Ovary (tissue), 3 donors: ENCODE results near the gene FGF19.

Experiments
- POLR2A ChIP-seq: fragments of 450-650 bp; IDR thresholded peaks from one replicate; pipeline ENCODE4 v1.6.1; 2017; ENCODE audit warnings: antibody characterized with exemption, mild to moderate bottlenecking, moderate library complexity
- TF ChIP-seq, protein P1 (sequence below), 3 donors: fragments of 450-650 bp in 2 of 3; fragments of 200-600 bp in 1 of 3; IDR thresholded peaks; one replicate each; pipeline versions ENCODE4 v1.5.1 to v1.8.0; 2016 to 2022; ENCODE audit warnings: antibody characterized with exemption in 3 of 3, mild to moderate bottlenecking in 1 of 3
- donor health status: DM: no; HTN: no; CAD: no.

DNA sequence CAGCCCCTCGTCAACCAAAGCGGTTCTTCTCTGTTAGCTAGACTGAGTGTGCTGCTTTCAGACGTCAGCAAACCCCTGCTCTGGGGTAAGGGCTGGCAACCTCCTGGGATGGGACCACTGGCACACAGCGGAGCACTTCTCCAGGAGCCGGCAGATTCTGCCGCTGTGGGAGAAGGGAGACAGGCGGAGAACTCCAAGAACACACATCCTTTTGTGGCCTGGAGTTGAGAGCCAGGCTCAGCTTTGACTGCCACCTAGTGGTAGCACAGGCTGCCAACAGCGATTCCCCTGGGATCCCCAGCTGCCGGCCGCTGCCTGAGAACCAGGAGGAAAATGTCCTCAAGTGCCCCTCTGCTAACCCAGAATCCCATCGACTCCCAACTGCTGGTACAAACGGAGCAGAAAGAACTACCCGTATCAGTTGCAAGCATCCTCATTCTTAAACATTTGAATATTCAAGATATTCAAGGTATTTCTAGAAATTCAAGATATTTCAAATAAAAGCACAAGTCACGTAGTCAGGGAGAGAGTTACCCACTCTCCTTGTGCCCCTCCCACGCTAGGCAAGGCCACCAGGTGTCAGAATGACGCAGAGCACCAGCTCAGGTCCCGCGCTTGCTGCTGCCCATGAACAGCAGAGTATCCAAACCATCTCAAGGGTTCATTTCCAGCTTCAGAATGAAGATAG lies 33.5 kb downstream of the FGF19 start:
- TF ChIP-seq, protein P1, sequence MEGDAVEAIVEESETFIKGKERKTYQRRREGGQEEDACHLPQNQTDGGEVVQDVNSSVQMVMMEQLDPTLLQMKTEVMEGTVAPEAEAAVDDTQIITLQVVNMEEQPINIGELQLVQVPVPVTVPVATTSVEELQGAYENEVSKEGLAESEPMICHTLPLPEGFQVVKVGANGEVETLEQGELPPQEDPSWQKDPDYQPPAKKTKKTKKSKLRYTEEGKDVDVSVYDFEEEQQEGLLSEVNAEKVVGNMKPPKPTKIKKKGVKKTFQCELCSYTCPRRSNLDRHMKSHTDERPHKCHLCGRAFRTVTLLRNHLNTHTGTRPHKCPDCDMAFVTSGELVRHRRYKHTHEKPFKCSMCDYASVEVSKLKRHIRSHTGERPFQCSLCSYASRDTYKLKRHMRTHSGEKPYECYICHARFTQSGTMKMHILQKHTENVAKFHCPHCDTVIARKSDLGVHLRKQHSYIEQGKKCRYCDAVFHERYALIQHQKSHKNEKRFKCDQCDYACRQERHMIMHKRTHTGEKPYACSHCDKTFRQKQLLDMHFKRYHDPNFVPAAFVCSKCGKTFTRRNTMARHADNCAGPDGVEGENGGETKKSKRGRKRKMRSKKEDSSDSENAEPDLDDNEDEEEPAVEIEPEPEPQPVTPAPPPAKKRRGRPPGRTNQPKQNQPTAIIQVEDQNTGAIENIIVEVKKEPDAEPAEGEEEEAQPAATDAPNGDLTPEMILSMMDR (IDR thresholded peaks at IDR 0.05), result peak; percentile 70 to 80 (median 71)
- no peak for TF ChIP-seq POLR2A
